ENCODE data around the gene PPP2R2D.

- TF ChIP-seq ZNF274 (IDR thresholded peaks at IDR 0.05; ENCODE audit: low read depth, low read length) (no peak), YY1 (IDR thresholded peaks at IDR 0.05; ENCODE audit: insufficient read depth, insufficient read length) (no peak)
Measured at GRCh38 chr10:131926253-131926652, 25.4 kb downstream of the PPP2R2D start.

All from NT2/D1 (cell line).